Measurements from ENCODE around the gene FNDC3A.

DNA sequence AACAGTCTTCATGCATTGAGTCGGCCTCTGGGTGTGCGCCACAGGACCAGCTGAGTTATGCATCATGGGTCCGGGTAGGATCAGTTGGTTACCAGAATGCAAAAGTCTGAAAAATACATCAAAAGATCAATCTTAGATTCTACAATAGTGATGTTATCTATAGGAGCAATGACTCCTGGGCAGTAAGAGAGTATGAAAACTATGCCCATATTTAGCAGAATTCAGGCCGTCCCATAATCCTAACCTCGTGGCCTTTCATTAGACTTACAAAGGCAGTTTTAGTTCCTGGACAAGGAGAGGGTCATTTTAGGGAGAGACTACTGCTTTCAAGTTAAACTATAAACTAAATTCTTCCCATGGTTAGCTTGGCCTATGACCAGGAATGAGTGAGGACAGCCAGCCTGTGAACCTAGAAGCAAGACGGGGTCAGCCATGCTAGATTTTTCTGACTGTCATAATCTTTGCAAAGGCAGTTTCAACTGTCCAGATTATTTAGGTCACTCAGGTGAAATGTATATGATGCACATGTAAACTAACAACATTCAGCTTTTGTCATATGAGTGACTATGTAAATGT lies 260.2 kb downstream of the FNDC3A start:
- TF ChIP-seq, protein P1, sequence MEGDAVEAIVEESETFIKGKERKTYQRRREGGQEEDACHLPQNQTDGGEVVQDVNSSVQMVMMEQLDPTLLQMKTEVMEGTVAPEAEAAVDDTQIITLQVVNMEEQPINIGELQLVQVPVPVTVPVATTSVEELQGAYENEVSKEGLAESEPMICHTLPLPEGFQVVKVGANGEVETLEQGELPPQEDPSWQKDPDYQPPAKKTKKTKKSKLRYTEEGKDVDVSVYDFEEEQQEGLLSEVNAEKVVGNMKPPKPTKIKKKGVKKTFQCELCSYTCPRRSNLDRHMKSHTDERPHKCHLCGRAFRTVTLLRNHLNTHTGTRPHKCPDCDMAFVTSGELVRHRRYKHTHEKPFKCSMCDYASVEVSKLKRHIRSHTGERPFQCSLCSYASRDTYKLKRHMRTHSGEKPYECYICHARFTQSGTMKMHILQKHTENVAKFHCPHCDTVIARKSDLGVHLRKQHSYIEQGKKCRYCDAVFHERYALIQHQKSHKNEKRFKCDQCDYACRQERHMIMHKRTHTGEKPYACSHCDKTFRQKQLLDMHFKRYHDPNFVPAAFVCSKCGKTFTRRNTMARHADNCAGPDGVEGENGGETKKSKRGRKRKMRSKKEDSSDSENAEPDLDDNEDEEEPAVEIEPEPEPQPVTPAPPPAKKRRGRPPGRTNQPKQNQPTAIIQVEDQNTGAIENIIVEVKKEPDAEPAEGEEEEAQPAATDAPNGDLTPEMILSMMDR (conservative IDR thresholded peaks at IDR 0.05): no peak
- no peak for TF ChIP-seq EZH2 (IDR thresholded peaks at IDR 0.05; ENCODE audit: low read depth)

Data from PC-9 (cell line).